IPS DF 19.7 (cell line): ENCODE measurements around the gene OR1N1.
A peak's percentile ranks its signal among the peaks of the same experiment; 100 is the strongest.
"Not testable (repeated sequence)": the region's sequence is repeated elsewhere in the genome, so short reads cannot be mapped to it uniquely, and the experiment has no call there.

ENCODE experiments used
- DNase-seq: peaks from one replicate; pipeline ENCODE4 v3.0.0-alpha.2; 2013; ENCODE audit warnings: low read depth, low spot score

Gene OR1N1

GRCh38 chr9:122527193-122527592, at the start of gene OR1N1:
TSS of gene OR1N1 (minus strand) at chr9:122527293. CDS start at chr9:122527293, 0 bp downstream.
- DNase-seq: no peak

GRCh38 chr9:122572456-122572855, 45.4 kb upstream of the OR1N1 start:
- DNase-seq: no peak

GRCh38 chr9:122567901-122568300, 40.8 kb upstream of the OR1N1 start:
- DNase-seq: no peak

- DNase-seq: peak; percentile 40
Observed at GRCh38 chr9:122562134-122562760, 35.2 kb upstream of the OR1N1 start.

- DNase-seq: no peak
Observed at GRCh38 chr9:122561446-122561845, 34.4 kb upstream of the OR1N1 start.

- no peak for DNase-seq
Observed at GRCh38 chr9:122552812-122553211, 25.7 kb upstream of the OR1N1 start, which contains the start of gene OR1N2. TSS of gene OR1N2 (plus strand) at chr9:122553112. CDS start at chr9:122553212, 100 bp downstream.

- DNase-seq: no peak
Observed at GRCh38 chr9:122551371-122551770, 24.3 kb upstream of the OR1N1 start.

- DNase-seq: no peak
Observed at GRCh38 chr9:122546196-122546595, 19.1 kb upstream of the OR1N1 start.

GRCh38 chr9:122538757-122539156, 11.7 kb upstream of the OR1N1 start:
- DNase-seq: no peak

- DNase-seq: not testable (repeated sequence)
Observed at GRCh38 chr9:122537066-122537465, 10.0 kb upstream of the OR1N1 start.

- DNase-seq: no peak
Observed at GRCh38 chr9:122536134-122536533, 9.0 kb upstream of the OR1N1 start.

- not testable (repeated sequence) for DNase-seq
Observed at GRCh38 chr9:122531157-122531556, 4.1 kb upstream of the OR1N1 start.

GRCh38 chr9:122526602-122527001, 491 bp downstream of the OR1N1 start:
- no peak for DNase-seq

- DNase-seq: no peak
Observed at GRCh38 chr9:122519376-122519775, 7.7 kb downstream of the OR1N1 start.

- no peak for DNase-seq
Observed at GRCh38 chr9:122518841-122519240, 8.3 kb downstream of the OR1N1 start, which contains the start of gene OR1J4. TSS of gene OR1J4 (plus strand) at chr9:122519141. CDS start at chr9:122519141, 0 bp downstream.

- DNase-seq: no peak
Observed at GRCh38 chr9:122518226-122518625, 8.9 kb downstream of the OR1N1 start.

- no peak for DNase-seq
Observed at GRCh38 chr9:122510502-122510901, 16.6 kb downstream of the OR1N1 start, which contains the start of gene OR1J2. TSS of gene OR1J2 (plus strand) at chr9:122510802. CDS start at chr9:122510802, 0 bp downstream.

GRCh38 chr9:122506964-122507363, 20.1 kb downstream of the OR1N1 start:
- no peak for DNase-seq

- DNase-seq: peak; percentile 38
Observed at GRCh38 chr9:122498883-122499288, 28.2 kb downstream of the OR1N1 start.

GRCh38 chr9:122479062-122479461, 48.0 kb downstream of the OR1N1 start:
- DNase-seq: no peak

- DNase-seq: no peak
Observed at GRCh38 chr9:122477826-122478225, 49.3 kb downstream of the OR1N1 start, which contains the start of gene OR1J1. TSS of gene OR1J1 (minus strand) at chr9:122477926. CDS start at chr9:122477926, 0 bp downstream.

GRCh38 chr9:122477346-122477745, 49.7 kb downstream of the OR1N1 start:
- DNase-seq: no peak
